AG09319 (cell line): ENCODE results near the gene TRDMT1.

Source experiments
- DNase-seq: peaks from one replicate; pipeline ENCODE4 v3.0.0-alpha.2; 2010; ENCODE audit warnings: low read depth; ENCODE audit errors: extremely low read depth
- CTCF ChIP-seq: IDR thresholded peaks from 2 replicates; pipeline ENCODE4 v1.5.1; 2011; ENCODE audit warnings: low read depth, mild to moderate bottlenecking, inconsistent platforms, low read length, moderate library complexity

Gene TRDMT1

GRCh38 chr10:17146892-17147291 is 54.6 kb downstream of the TRDMT1 start:
- DNase-seq: no peak
- TF ChIP-seq CTCF: no peak

GRCh38 chr10:17145239-17145638 is 56.2 kb downstream of the TRDMT1 start:
- TF ChIP-seq CTCF: no peak
- DNase-seq: no peak

- no peak for TF ChIP-seq CTCF
- DNase-seq: no peak
Measured at GRCh38 chr10:17144757-17145156, 56.7 kb downstream of the TRDMT1 start.

GRCh38 chr10:17144032-17144431 is 57.4 kb downstream of the TRDMT1 start:
- DNase-seq: no peak
- no peak for TF ChIP-seq CTCF

GRCh38 chr10:17143055-17143690 is 58.3 kb downstream of the TRDMT1 start:
- TF ChIP-seq CTCF: no peak
- DNase-seq: no peak

- TF ChIP-seq CTCF: no peak
- DNase-seq: no peak
Measured at GRCh38 chr10:17141504-17142229, 59.8 kb downstream of the TRDMT1 start.

- no peak for TF ChIP-seq CTCF
- DNase-seq: no peak
Measured at GRCh38 chr10:17140386-17140761, 61.1 kb downstream of the TRDMT1 start.
